Measurements from ENCODE around the gene ZBTB39.
A peak's percentile ranks its signal among the peaks of the same experiment; 100 is the strongest.

Gene ZBTB39

GRCh38 chr12:56995201-56995929 lies 11.0 kb downstream of the ZBTB39 start:
- no peak for TF ChIP-seq MAX (IDR thresholded peaks at IDR 0.05; ENCODE audit: low read depth, low read length)
- TF ChIP-seq POLR2A (IDR thresholded peaks at IDR 0.05; ENCODE audit: extremely low read depth, insufficient read length): no peak
- no peak for TF ChIP-seq MYC (IDR thresholded peaks at IDR 0.05; ENCODE audit: low read depth, low read length)
- TF ChIP-seq CTCF (IDR thresholded peaks at IDR 0.05; ENCODE audit: low read depth, low read length): no peak
- no peak overlapping the region for H3K4me3 ChIP-seq (ENCODE audit: low read depth, low read length)
- DNase-seq (ENCODE audit: low read depth): no peak

- no peak overlapping the region for H3K4me3 ChIP-seq (ENCODE audit: low read depth, low read length)
- TF ChIP-seq MYC (IDR thresholded peaks at IDR 0.05; ENCODE audit: low read depth, low read length) (no peak), MAX (IDR thresholded peaks at IDR 0.05; ENCODE audit: low read depth, low read length) (no peak), CTCF (IDR thresholded peaks at IDR 0.05; ENCODE audit: low read depth, low read length) (no peak), POLR2A (IDR thresholded peaks at IDR 0.05; ENCODE audit: extremely low read depth, insufficient read length) (no peak)
Measured at GRCh38 chr12:56994231-56994746, 12.1 kb downstream of the ZBTB39 start.

GRCh38 chr12:56993346-56993745 lies 13.0 kb downstream of the ZBTB39 start:
- 0 out of 2 replicates have a peak, but pooled peaks have one; percentile 27 for TF ChIP-seq MAX (IDR thresholded peaks at IDR 0.05; ENCODE audit: low read depth, low read length)
- no peak for TF ChIP-seq POLR2A (IDR thresholded peaks at IDR 0.05; ENCODE audit: extremely low read depth, insufficient read length)
- TF ChIP-seq CTCF (IDR thresholded peaks at IDR 0.05; ENCODE audit: low read depth, low read length): no peak
- TF ChIP-seq MYC (IDR thresholded peaks at IDR 0.05; ENCODE audit: low read depth, low read length): no peak
- H3K4me3 ChIP-seq (ENCODE audit: low read depth, low read length): no peak overlapping the region
- DNase-seq (ENCODE audit: low read depth): no peak

More at GRCh38 chr12:56994231-56994746, 12.1 kb downstream of the ZBTB39 start:
- no peak for DNase-seq (ENCODE audit: low read depth)

- peak; percentile 66 for DNase-seq (ENCODE audit: low read depth)
- no peak for TF ChIP-seq MAX (IDR thresholded peaks at IDR 0.05; ENCODE audit: low read depth, low read length)
- TF ChIP-seq MYC (IDR thresholded peaks at IDR 0.05; ENCODE audit: low read depth, low read length): no peak
- TF ChIP-seq CTCF (IDR thresholded peaks at IDR 0.05; ENCODE audit: low read depth, low read length): no peak
- TF ChIP-seq POLR2A (IDR thresholded peaks at IDR 0.05; ENCODE audit: extremely low read depth, insufficient read length): no peak
- no peak overlapping the region for H3K4me3 ChIP-seq (ENCODE audit: low read depth, low read length)
Measured at GRCh38 chr12:56991319-56992246, 14.8 kb downstream of the ZBTB39 start.

- no peak overlapping the region for H3K4me3 ChIP-seq (ENCODE audit: low read depth, low read length)
- TF ChIP-seq CTCF (IDR thresholded peaks at IDR 0.05; ENCODE audit: low read depth, low read length) (no peak), MAX (IDR thresholded peaks at IDR 0.05; ENCODE audit: low read depth, low read length) (no peak), MYC (IDR thresholded peaks at IDR 0.05; ENCODE audit: low read depth, low read length) (no peak), POLR2A (IDR thresholded peaks at IDR 0.05; ENCODE audit: extremely low read depth, insufficient read length) (no peak)
- DNase-seq (ENCODE audit: low read depth): no peak
Measured at GRCh38 chr12:56990648-56991318, 15.6 kb downstream of the ZBTB39 start.

All from NB4 (cell line).